ENCODE measurements around the gene ARVCF. TPM values are rescaled to one million over a fixed set of nuclear protein-coding genes. Genes with fewer than 3 reads are reported as not detected.

The ARVCF gene
- total RNA-seq, 1 donor from 2014 or later: 19.2 TPM

- no peak for DNase-seq (ENCODE audit: low read depth)
- peaks cover 10% of the 10 kb centered on the region for H3K27me3 ChIP-seq (ENCODE audit: control insufficient read depth, insufficient read depth, low read length)
- H3K36me3 ChIP-seq (ENCODE audit: control insufficient read depth, insufficient read depth, low read length): no peaks in the 10 kb centered on the region
- no peak overlapping the region for H3K4me3 ChIP-seq (ENCODE audit: low read depth, low read length)
- no peak for TF ChIP-seq CTCF (IDR thresholded peaks at IDR 0.05; ENCODE audit: insufficient read depth, low read length, severe bottlenecking)
- FAIRE-seq: no peak
Observed at GRCh38 chr22:20022231-20022977, 5.8 kb upstream of the ARVCF start.

DNA sequence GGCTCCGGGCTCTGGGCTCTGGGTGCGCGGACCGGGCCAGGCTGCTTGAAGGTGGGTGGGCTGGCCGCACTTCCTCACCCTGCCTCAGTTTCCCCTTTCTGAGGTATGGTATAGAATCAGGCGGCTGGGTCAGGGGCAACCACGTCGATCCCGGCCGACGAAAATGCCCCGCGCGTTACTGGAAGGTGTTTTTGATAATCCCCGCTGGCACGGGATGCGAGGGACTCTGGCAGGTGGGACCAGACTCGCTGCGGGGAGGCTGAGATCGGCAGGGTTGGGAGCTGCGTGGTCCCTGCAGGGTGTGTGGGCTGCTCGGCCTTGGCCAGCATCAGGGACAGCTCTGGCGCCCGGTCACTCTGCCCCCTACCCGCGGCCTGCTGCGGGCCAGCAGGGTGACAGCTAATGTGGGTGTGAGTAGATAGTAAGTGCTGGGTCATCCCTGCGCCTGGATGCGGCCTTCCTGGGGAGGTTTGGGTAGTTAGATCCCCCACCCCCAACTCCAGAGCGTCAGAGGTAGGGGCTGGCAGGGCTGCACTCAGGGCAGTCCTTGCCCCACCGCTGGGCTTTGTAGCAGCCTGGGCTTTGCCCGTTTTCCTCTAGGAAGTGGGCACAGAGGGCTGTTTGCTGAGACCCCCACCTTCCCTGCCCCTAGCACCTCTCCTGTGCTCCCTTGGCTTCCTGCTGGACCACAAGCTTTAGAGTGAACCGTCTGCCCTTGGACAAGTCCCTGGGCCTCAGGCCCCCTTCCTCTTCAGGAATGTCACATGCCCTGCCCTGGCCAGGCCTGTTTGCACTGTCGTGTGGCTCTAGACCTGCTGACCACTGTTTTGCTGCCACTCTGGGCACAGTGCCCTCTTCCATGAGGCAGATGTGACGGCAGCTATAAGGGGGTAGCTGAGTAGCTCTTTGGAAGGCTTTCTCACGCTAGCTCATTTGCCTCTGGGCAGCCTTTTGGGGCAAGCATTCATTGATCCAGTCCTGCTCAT lies 4.9 kb upstream of the ARVCF start:
- TF ChIP-seq CTCF (IDR thresholded peaks at IDR 0.05; ENCODE audit: insufficient read depth, low read length, severe bottlenecking): no peak
- DNase-seq (ENCODE audit: low read depth) (no peak), FAIRE-seq (no peak)
- peak overlapping the region; percentile 96 for H3K4me3 ChIP-seq (ENCODE audit: low read depth, low read length)
- no peaks in the 10 kb centered on the region for H3K36me3 ChIP-seq (ENCODE audit: control insufficient read depth, insufficient read depth, low read length)
- H3K27me3 ChIP-seq (ENCODE audit: control insufficient read depth, insufficient read depth, low read length): peaks cover 11% of the 10 kb centered on the region

GRCh38 chr22:20020533-20021195 lies 4.0 kb upstream of the ARVCF start, which contains the start of gene TANGO2:
TSS of gene TANGO2 (plus strand) at chr22:20021110. CDS start at chr22:20036799, 15,689 bp downstream.
- no peak for TF ChIP-seq CTCF (IDR thresholded peaks at IDR 0.05; ENCODE audit: insufficient read depth, low read length, severe bottlenecking)
- Histone ChIP-seq H3K36me3 (ENCODE audit: control insufficient read depth, insufficient read depth, low read length) (no peaks in the 10 kb centered on the region), H3K27me3 (ENCODE audit: control insufficient read depth, insufficient read depth, low read length) (peaks cover 11% of the 10 kb centered on the region), H3K4me3 (ENCODE audit: low read depth, low read length) (peak within 1 kb of the TSS; percentile 96)
- DNase-seq (ENCODE audit: low read depth) (peak; percentile 72), FAIRE-seq (no peak)

DNA sequence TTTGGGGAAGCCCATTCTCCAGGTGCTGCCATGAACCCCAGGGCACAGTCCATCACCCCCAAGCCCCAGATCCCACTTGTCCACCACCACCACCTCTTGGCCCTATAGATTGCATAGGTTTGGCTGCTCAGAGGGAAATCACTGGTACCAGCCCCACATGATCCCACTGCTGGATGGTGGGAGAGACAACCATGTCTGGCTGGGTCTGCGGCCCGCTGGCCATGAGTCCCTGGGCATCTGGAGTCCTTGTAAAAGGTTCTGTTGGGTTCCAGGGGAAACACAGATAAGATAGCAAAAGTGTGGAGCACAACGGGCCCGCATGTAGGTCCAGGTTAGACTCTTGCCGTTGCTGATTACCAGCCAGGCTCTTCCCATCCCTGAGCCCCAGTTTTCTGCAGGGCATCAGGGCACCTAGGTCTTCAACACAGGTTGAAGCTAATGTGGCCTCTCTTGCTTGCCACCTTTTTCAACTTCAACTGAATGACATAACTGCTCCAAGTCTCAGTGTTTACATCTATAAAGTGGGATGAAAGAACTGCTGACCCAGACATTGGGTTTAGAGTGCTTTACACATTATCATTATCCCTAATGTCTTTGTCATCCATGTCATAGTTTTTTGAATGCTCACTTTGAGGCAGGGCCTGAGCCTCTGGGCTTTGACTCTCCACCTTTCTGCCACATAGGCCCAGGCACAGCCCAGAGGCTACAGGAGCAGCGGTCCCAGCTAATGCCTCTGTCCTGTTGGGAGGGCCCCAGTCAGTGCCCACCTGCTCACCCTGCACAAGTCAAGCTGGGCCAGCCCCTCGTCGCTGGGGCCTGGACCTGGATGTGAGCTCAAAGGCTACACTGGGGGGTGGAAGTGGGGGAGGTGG lies 3.3 kb upstream of the ARVCF start:
- no peak for FAIRE-seq
- Histone ChIP-seq H3K27me3 (ENCODE audit: control insufficient read depth, insufficient read depth, low read length) (peaks cover 11% of the 10 kb centered on the region), H3K36me3 (ENCODE audit: control insufficient read depth, insufficient read depth, low read length) (no peaks in the 10 kb centered on the region), H3K4me3 (ENCODE audit: low read depth, low read length) (peak overlapping the region; percentile 53)
- TF ChIP-seq CTCF (IDR thresholded peaks at IDR 0.05; ENCODE audit: insufficient read depth, low read length, severe bottlenecking): no peak
- no peak for DNase-seq (ENCODE audit: low read depth)

- no peak for DNase-seq (ENCODE audit: low read depth)
Observed at GRCh38 chr22:20018001-20018400, 1.4 kb upstream of the ARVCF start.

More at GRCh38 chr22:20018001-20018400, 1.4 kb upstream of the ARVCF start:
- no peak for TF ChIP-seq CTCF (IDR thresholded peaks at IDR 0.05; ENCODE audit: insufficient read depth, low read length, severe bottlenecking)
- FAIRE-seq: no peak
- peaks cover 11% of the 10 kb centered on the region for H3K27me3 ChIP-seq (ENCODE audit: control insufficient read depth, insufficient read depth, low read length)
- no peaks in the 10 kb centered on the region for H3K36me3 ChIP-seq (ENCODE audit: control insufficient read depth, insufficient read depth, low read length)
- H3K4me3 ChIP-seq (ENCODE audit: low read depth, low read length): no peak overlapping the region
